HepG2 (cell line): ENCODE measurements around the gene ATXN7L3. TPM values are rescaled to one million over a fixed set of nuclear protein-coding genes. Genes with fewer than 3 reads are reported as not detected.

Experiments used
- ATAC-seq: fragments of 200-7000 bp; cut with Tn5 transposase; 3 replicates; pipeline ENCODE4 v1.9.1; 2020; ENCODE audit warnings: mild to moderate bottlenecking, moderate library complexity
- BruUV-seq: library from RNA; stranded (reverse); fragments of 400-500 nt; replicated peaks from 2 replicates; lab custom pipeline; 2021; lab: Mats Ljungman, UMichigan
- CTCF ChIA-PET: fragments of 300-600 bp; formaldehyde crosslinking; extraction: SDS; loops from one replicate; lab custom pipeline; 2021; ENCODE audit warnings: low total read pairs, inconsistent platforms, low intra/inter-chr PET ratio; lab: Yijun Ruan, JAX
- POLR2A ChIA-PET: fragments of 350-600 bp; sonication (Branson Sonifier 250); formaldehyde crosslinking; loops from one replicate; lab custom pipeline; 2020; ENCODE audit warnings: antibody characterized with exemption, inconsistent platforms; lab: Yijun Ruan, JAX
- DNase-seq: peaks from one replicate; pipeline ENCODE4 v3.0.0-alpha.2; 2015; ENCODE audit warnings: low spot score
- FAIRE-seq: peaks from 3 replicates; lab custom pipeline; 2011; peaks lifted over from hg19 to GRCh38; lab: Jason Lieb, UNC
- H2AFZ ChIP-seq: one replicate; pipeline ENCODE4 v1.6.1; 2011; ENCODE audit warnings: low read length, inconsistent platforms
- H3K27ac ChIP-seq: fragments of 300-600 bp; 3 replicates; pipeline ENCODE4 v1.8.0; 2011; ENCODE audit warnings: mixed run types, mild to moderate bottlenecking, mixed read lengths, low read length, inconsistent platforms; ENCODE audit not compliant: insufficient read depth; ENCODE audit errors: extremely low read length
- H3K27me3 ChIP-seq, 2 experiments: fragments of 200-600 bp in 1 of 2; 2 replicates in 1 of 2; 3 replicates in 1 of 2; pipeline versions ENCODE4 v1.6.0 to v1.8.0; 2011; ENCODE audit warnings: low read length in 2 of 2, mild to moderate bottlenecking in 2 of 2, moderate library complexity in 2 of 2, inconsistent platforms in 1 of 2; ENCODE audit not compliant: insufficient read depth in 2 of 2, control insufficient read depth in 1 of 2
- H3K36me3 ChIP-seq, 2 experiments: fragments of 200-600 bp in 1 of 2; replicated peaks in 1 of 2; 2 replicates in 1 of 2; 3 replicates in 1 of 2; pipeline versions ENCODE4 v1.5.1 to v1.8.0; 2011; ENCODE audit warnings: low read length in 2 of 2, inconsistent platforms in 1 of 2; ENCODE audit not compliant: insufficient read depth in 2 of 2, control insufficient read depth in 1 of 2
- H3K4me1 ChIP-seq: 2 replicates; pipeline ENCODE4 v1.5.1; 2012; ENCODE audit warnings: low read length, inconsistent platforms; ENCODE audit not compliant: insufficient read depth
- H3K4me2 ChIP-seq: 2 replicates; pipeline ENCODE4 v1.6.0; 2011; ENCODE audit warnings: low read depth, low read length, inconsistent platforms
- H3K4me3 ChIP-seq, 3 experiments: fragments of 200-600 bp in 1 of 3; sonication (generic), shearing (Covaris generic) in 1 of 3; replicated peaks in 1 of 3; 2 replicates each; pipeline ENCODE4 v1.5.1; 2011 to 2016; ENCODE audit warnings: low read length in 3 of 3, inconsistent platforms in 2 of 3, low read depth in 2 of 3, mild to moderate bottlenecking in 2 of 3, control low read depth in 1 of 3, mixed read lengths in 1 of 3; ENCODE audit not compliant: insufficient read depth in 1 of 3
- H3K79me2 ChIP-seq: one replicate; pipeline ENCODE4 v1.6.1; 2011; ENCODE audit warnings: low read length, inconsistent platforms; ENCODE audit not compliant: insufficient read depth
- H3K9ac ChIP-seq: 2 replicates; pipeline ENCODE4 v1.6.0; 2011; ENCODE audit warnings: mild to moderate bottlenecking, low read depth, low read length, inconsistent platforms; ENCODE audit not compliant: insufficient read depth
- H3K9me3 ChIP-seq: 2 replicates; pipeline ENCODE4 v1.5.1; 2012; ENCODE audit warnings: mild to moderate bottlenecking, low read length
- H4K20me1 ChIP-seq: 2 replicates; pipeline ENCODE4 v1.6.0; 2011; ENCODE audit warnings: inconsistent platforms, mild to moderate bottlenecking, low read length, moderate library complexity; ENCODE audit not compliant: insufficient read depth
- ARNT2 ChIP-seq: sonication (generic); formaldehyde crosslinking; IDR thresholded peaks from 2 replicates; pipeline ENCODE4 v1.8.0; 2022; ENCODE audit warnings: mild to moderate bottlenecking, low read depth, missing genetic modification reagents, moderate library complexity
- DRAP1 ChIP-seq: IDR thresholded peaks from 2 replicates; pipeline ENCODE4 v1.6.1; 2016; ENCODE audit warnings: missing genetic modification reagents, missing compliant biosample characterization
- FLYWCH1 ChIP-seq: sonication (generic); formaldehyde crosslinking; IDR thresholded peaks from 2 replicates; pipeline ENCODE4 v1.8.1; 2023; ENCODE audit warnings: mild to moderate bottlenecking, missing genetic modification reagents
- HOXA3 ChIP-seq: sonication (generic); formaldehyde crosslinking; IDR thresholded peaks from 2 replicates; pipeline ENCODE4 v1.5.0; 2020; ENCODE audit warnings: missing genetic modification reagents
- KDM5B ChIP-seq: sonication (generic); formaldehyde crosslinking; IDR thresholded peaks from 2 replicates; pipeline ENCODE4 v1.4.0; 2020; ENCODE audit warnings: missing genetic modification reagents, mild to moderate bottlenecking, borderline replicate concordance
- KLF15 ChIP-seq: sonication (generic); formaldehyde crosslinking; IDR thresholded peaks from 2 replicates; pipeline ENCODE4 v1.8.1; 2023; ENCODE audit warnings: borderline replicate concordance, mild to moderate bottlenecking, inconsistent platforms, missing genetic modification reagents, mixed read lengths
- KLF6 ChIP-seq: IDR thresholded peaks from 2 replicates; pipeline ENCODE4 v1.8.0; 2016; ENCODE audit warnings: missing biosample characterization, missing genetic modification reagents
- ONECUT2 ChIP-seq: sonication (generic); formaldehyde crosslinking; IDR thresholded peaks from 2 replicates; pipeline ENCODE4 v1.4.0; 2020; ENCODE audit warnings: missing genetic modification reagents
- RFX5 ChIP-seq: IDR thresholded peaks from 2 replicates; pipeline ENCODE4 v1.6.1; 2011; ENCODE audit warnings: low read depth, low read length, improper control_type of control experiment
- ZBTB10 ChIP-seq: sonication (generic); formaldehyde crosslinking; IDR thresholded peaks from 2 replicates; pipeline ENCODE4 v1.4.0; 2020; ENCODE audit warnings: missing genetic modification reagents, borderline replicate concordance
- ZBTB34 ChIP-seq: sonication (generic); formaldehyde crosslinking; IDR thresholded peaks from 2 replicates; pipeline ENCODE4 v1.8.0; 2022; ENCODE audit warnings: mild to moderate bottlenecking, missing genetic modification reagents
- ZFY ChIP-seq: sonication (generic); formaldehyde crosslinking; IDR thresholded peaks from 2 replicates; pipeline ENCODE4 v1.4.0; 2020; ENCODE audit warnings: missing genetic modification reagents
- ZIK1 ChIP-seq: sonication (generic); formaldehyde crosslinking; IDR thresholded peaks from 2 replicates; pipeline ENCODE4 v1.5.0; 2020; ENCODE audit warnings: mild to moderate bottlenecking, low read depth, missing genetic modification reagents, borderline replicate concordance
- ZNF317 ChIP-seq: sonication (generic); formaldehyde crosslinking; IDR thresholded peaks from 2 replicates; pipeline ENCODE4 v1.5.0; 2020; ENCODE audit warnings: mild to moderate bottlenecking, missing genetic modification reagents
- WGBS: methylation state at CpG from one replicate; pipeline ENCODE4 v1.1.6; 2017; ENCODE audit warnings: low lambda C conversion rate; 5-methylcytosine and 5-hydroxymethylcytosine counted together
- in situ Hi-C: cut with HindIII; loops from 2 replicates; pipeline ENCODE4 v1.10.0; 2017; ENCODE audit warnings: low pct_unique_long_range_greater_than_20kb; ENCODE audit not compliant: extremely low pct_ligation_motif_present
- intact Hi-C: fragments of 100-400 bp; cut with micrococcal nuclease; formaldehyde crosslinking; loops from one replicate; pipeline ENCODE4 v1.10.0; 2022; ENCODE audit not compliant: unreplicated experiment
- polyA plus RNA-seq, 8 experiments: library from polyadenylated mRNA; depleted of rRNA in 3 of 8; stranded (reverse) in 7 of 8; unstranded in 1 of 8; fragments of >200 nt; fragmentation: Illumina TruSeq in 4 of 8; extraction: Trizol in 4 of 8; gene quantifications; 2 replicates each; pipeline versions ENCODE4 v1.2.1 to v1.2.3, GENCODE V29; 2011 to 2016; ENCODE audit warnings: low read depth in 4 of 8, missing spikeins in 1 of 8, mixed read lengths in 1 of 8; ENCODE audit not compliant: insufficient read depth in 1 of 8
- total RNA-seq, 5 experiments: library from RNA; depleted of rRNA; stranded (reverse); fragments of >200 nt; fragmentation: Illumina TruSeq; extraction: Trizol; gene quantifications; 2 replicates each; pipeline ENCODE4 v1.2.3, GENCODE V29; 2016; ENCODE audit warnings: low read depth in 1 of 5
- TF ChIP-seq, protein P1 (sequence below): sonication (generic); IDR thresholded peaks from 2 replicates; pipeline ENCODE4 v1.6.1; 2016; ENCODE audit warnings: low read depth, borderline replicate concordance
- TF ChIP-seq, protein P2 (sequence below): sonication (generic); formaldehyde crosslinking; IDR thresholded peaks from 2 replicates; pipeline ENCODE4 v1.5.0; 2020; ENCODE audit warnings: mild to moderate bottlenecking, missing genetic modification reagents, borderline replicate concordance

Gene ATXN7L3
- total and polyA plus RNA-seq, 2 of the 13 experiments (the other 11 are each of a cell fraction or from before 2014, with no cell fraction given) = 44.5 to 59.1 TPM

- FAIRE-seq (no peak), DNase-seq (no peak), ATAC-seq (peak; percentile 40)
- intact Hi-C loops = no loop called here
- H3K27ac ChIP-seq = no peak within 1 kb of the TSS
- no peaks in the 10 kb centered on the region for H3K79me2 ChIP-seq
- no peaks in the 10 kb centered on the region for H3K9me3 ChIP-seq
- 10% methylated on average over 21 of the region's 21 CpGs for WGBS
- BruUV-seq = no TSS peak
- no peaks in the 10 kb centered on the region for H4K20me1 ChIP-seq
- H2AFZ ChIP-seq = no peak within 1 kb of the TSS
- H3K9ac ChIP-seq = peak within 1 kb of the TSS; percentile 29; the same call in 1 of the 2 replicates
- no peaks in the 10 kb centered on the region for H3K27me3 ChIP-seq
- ChIA-PET CTCF (no interaction called here), POLR2A (interaction anchor here (1.6 to 2.0 kb wide), 2 partner anchors 13 to 16 kb away, joined by 8 to 13 read pairs; partner anchors contain the start of gene TMUB2)
- in situ Hi-C loops = loop anchor here (5.0 kb wide), 1 partner anchor 228 kb away; the partner anchor contains the start of gene PPY
- H3K4me2 ChIP-seq = peak within 1 kb of the TSS; percentile 84
- H3K4me3 ChIP-seq = peak within 1 kb of the TSS; percentile 42 to 70 (median 59); a peak in 5 of 6 replicates
- H3K4me1 ChIP-seq = peaks cover 41% of the 10 kb centered on the region
- H3K36me3 ChIP-seq = peaks cover 0 to 1% of the 10 kb centered on the region in 2 experiments; a peak in 1 of 5 replicates
- TF ChIP-seq KLF6 (CRISPR knock-in tag) (no peak), RFX5 (no peak), ZBTB34 (CRISPR knock-in tag) (no peak), HOXA3 (CRISPR knock-in tag) (peak; percentile 40; the same call in 1 of the 2 replicates), ZIK1 (CRISPR knock-in tag) (no peak), KLF15 (CRISPR knock-in tag) (no peak), DRAP1 (no peak), FLYWCH1 (CRISPR knock-in tag) (no peak), ARNT2 (CRISPR knock-in tag) (no peak), ONECUT2 (CRISPR knock-in tag) (no peak), KDM5B (CRISPR knock-in tag) (peak; percentile 78; the same call in 1 of the 2 replicates), ZBTB10 (CRISPR knock-in tag) (no peak), ZNF317 (CRISPR knock-in tag) (no peak), ZFY (CRISPR knock-in tag) (peak; percentile 57; the same call in 1 of the 2 replicates)
- TF ChIP-seq, protein P1, sequence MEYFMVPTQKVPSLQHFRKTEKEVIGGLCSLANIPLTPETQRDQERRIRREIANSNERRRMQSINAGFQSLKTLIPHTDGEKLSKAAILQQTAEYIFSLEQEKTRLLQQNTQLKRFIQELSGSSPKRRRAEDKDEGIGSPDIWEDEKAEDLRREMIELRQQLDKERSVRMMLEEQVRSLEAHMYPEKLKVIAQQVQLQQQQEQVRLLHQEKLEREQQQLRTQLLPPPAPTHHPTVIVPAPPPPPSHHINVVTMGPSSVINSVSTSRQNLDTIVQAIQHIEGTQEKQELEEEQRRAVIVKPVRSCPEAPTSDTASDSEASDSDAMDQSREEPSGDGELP = peak; percentile 55; the same call in 1 of the 2 replicates
- TF ChIP-seq, protein P2, sequence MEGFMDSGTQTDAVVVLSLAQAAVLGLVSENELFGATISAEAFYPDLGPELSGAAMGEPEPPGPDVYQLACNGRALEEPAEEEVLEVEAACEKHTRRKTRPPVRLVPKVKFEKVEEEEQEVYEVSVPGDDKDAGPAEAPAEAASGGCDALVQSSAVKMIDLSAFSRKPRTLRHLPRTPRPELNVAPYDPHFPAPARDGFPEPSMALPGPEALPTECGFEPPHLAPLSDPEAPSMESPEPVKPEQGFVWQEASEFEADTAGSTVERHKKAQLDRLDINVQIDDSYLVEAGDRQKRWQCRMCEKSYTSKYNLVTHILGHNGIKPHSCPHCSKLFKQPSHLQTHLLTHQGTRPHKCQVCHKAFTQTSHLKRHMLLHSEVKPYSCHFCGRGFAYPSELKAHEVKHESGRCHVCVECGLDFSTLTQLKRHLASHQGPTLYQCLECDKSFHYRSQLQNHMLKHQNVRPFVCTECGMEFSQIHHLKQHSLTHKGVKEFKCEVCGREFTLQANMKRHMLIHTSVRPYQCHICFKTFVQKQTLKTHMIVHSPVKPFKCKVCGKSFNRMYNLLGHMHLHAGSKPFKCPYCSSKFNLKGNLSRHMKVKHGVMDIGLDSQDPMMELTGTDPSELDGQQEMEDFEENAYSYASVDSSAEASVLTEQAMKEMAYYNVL (CRISPR knock-in tag) = no peak
Measured at GRCh38 chr17:44170499-44171201, 29.0 kb downstream of the ATXN7L3 start, which contains the start of gene ASB16. ASB16 (plus strand) TSS chr17:44170704; CDS start chr17:44170790, 86 bp downstream.
